Spinal cord (tissue), 10 donors: ENCODE measurements around the gene NECTIN3. TPM values are rescaled to one million over a fixed set of nuclear protein-coding genes. Genes with fewer than 3 reads are reported as not detected.

Experiments used
- DNase-seq, 6 donors: peaks; one replicate each; pipeline versions ENCODE4 v3.0.0 to v3.0.0-alpha.2; 2013 to 2015; ENCODE audit warnings: low spot score in 6 of 6, low read depth in 4 of 6
- H3K27ac ChIP-seq: one replicate; pipeline ENCODE4 v1.5.1; 2013; ENCODE audit warnings: low read depth, low read length, control low read depth
- H3K27me3 ChIP-seq: one replicate; pipeline ENCODE4 v1.6.1; 2013; ENCODE audit warnings: low read length; ENCODE audit not compliant: control insufficient read depth, insufficient read depth
- H3K36me3 ChIP-seq: one replicate; pipeline ENCODE4 v1.6.1; 2013; ENCODE audit warnings: low read length; ENCODE audit not compliant: control insufficient read depth, insufficient read depth
- H3K4me1 ChIP-seq: one replicate; pipeline ENCODE4 v1.6.1; 2013; ENCODE audit warnings: low read length; ENCODE audit not compliant: control insufficient read depth, insufficient read depth
- H3K4me3 ChIP-seq: one replicate; pipeline ENCODE4 v1.5.1; 2013; ENCODE audit warnings: low read depth, low read length, control low read depth
- H3K9me3 ChIP-seq: one replicate; pipeline ENCODE4 v1.6.1; 2013; ENCODE audit warnings: low read length; ENCODE audit not compliant: control insufficient read depth, insufficient read depth
- WGBS: methylation state at CpG from one replicate; pipeline ENCODE4 v1.1.5; 2013; ENCODE audit warnings: missing lambda C conversion rate; ENCODE audit not compliant: insufficient coverage; 5-methylcytosine and 5-hydroxymethylcytosine counted together
- polyA plus RNA-seq, 2 donors: library from polyadenylated mRNA; unstranded; fragments of 120-200 nt; gene quantifications; one replicate each; pipeline ENCODE4 v1.2.1, GENCODE V29; 2013; ENCODE audit not compliant: insufficient read length in 2 of 2
- total RNA-seq, 2 donors: library from RNA; depleted of rRNA in 1 of 2; stranded (reverse); fragments of 120-200 nt in 1 of 2; fragments of >200 nt in 1 of 2; gene quantifications; one replicate each; pipeline versions ENCODE4 v1.2.3 to v1.2.4, GENCODE V29; 2013 to 2014
- donor health status: healthy.

The NECTIN3 gene
- total and polyA plus RNA-seq, 4 donors: 24.8 to 76.5 (median 49.1) TPM

DNA sequence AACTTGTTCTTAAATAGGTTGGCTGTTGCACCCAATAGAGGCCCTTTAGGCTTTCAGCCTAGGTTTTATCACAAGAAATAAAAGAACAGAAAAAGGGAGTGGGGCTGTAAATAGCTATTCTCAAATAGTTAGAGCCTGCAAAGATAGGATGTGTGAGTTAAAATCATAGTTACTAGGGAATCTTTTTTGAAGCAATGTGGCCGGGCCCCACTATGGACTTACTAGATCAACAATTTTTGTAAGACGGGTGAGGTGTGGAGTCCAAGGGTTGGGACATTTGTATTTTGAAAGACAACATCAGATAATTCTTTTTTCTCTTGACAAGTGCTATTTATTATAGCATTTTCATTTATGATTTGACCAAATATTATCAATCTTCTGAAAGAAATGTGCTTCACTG, 5.8 kb downstream of the NECTIN3 start:
- no peak for DNase-seq
- Histone ChIP-seq H3K36me3 (no peaks in the 10 kb centered on the region), H3K4me1 (no peaks in the 10 kb centered on the region), H3K27ac (no peak overlapping the region), H3K4me3 (no peak overlapping the region), H3K9me3 (no peaks in the 10 kb centered on the region), H3K27me3 (no peaks in the 10 kb centered on the region)
- no CpG with 5 or more reads among the region's 2 CpGs for WGBS

DNA sequence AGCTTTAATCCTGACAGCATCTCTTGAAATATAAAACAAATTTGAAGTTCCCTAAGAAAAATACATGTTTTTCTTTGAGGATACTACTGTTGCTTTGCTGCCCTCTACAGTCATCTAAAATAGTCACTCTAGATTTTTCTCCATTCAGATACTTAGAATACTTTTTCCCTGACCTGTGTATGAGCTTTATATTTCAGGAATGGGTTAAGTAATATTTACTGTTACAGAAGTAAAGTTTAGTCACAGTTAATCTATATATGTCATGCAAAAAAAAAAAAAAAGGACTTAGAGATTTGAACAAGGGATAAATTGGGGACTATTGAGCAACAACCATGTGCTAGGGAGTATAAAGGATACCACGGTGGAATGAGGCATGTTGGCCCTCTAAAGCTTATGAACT, 8.8 kb downstream of the NECTIN3 start:
- no CpG with 5 or more reads among the region's 1 CpG for WGBS
- peak in 2 of 6 donors; percentile 67 to 89 for DNase-seq
- H3K9me3 ChIP-seq: no peaks in the 10 kb centered on the region
- no peaks in the 10 kb centered on the region for H3K4me1 ChIP-seq
- no peak overlapping the region for H3K27ac ChIP-seq
- H3K27me3 ChIP-seq: no peaks in the 10 kb centered on the region
- H3K4me3 ChIP-seq: no peak overlapping the region
- no peaks in the 10 kb centered on the region for H3K36me3 ChIP-seq

DNA sequence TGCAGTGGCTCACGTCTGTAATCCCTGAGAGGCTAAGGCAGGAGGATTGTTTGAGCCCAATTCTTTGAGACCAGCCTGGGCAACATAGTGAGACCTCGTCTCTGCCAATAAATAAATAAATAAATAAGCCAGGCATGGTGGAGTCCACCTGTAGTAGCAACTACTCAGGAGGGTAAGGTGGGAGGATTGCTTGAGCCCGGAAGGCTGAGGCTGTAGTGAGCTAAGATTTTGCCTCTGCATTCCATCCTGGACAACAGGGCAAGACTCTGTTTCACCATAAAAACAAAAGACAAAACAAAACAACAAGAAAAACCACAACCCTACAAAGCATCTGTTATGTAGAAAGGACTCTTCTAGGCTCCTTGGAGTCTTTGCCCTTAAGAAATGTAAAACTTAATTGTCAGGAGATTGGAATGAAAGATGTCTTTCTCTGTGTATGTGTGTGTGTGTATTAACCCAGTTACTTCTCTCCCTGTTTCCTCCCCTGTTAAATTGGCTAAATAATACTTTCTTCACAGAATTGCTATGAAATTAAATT, 9.5 kb downstream of the NECTIN3 start:
- no peaks in the 10 kb centered on the region for H3K4me1 ChIP-seq
- no peaks in the 10 kb centered on the region for H3K27me3 ChIP-seq
- H3K9me3 ChIP-seq: no peaks in the 10 kb centered on the region
- no CpG with 5 or more reads among the region's 3 CpGs for WGBS
- no peaks in the 10 kb centered on the region for H3K36me3 ChIP-seq
- no peak overlapping the region for H3K27ac ChIP-seq
- DNase-seq: no peak
- no peak overlapping the region for H3K4me3 ChIP-seq

DNA sequence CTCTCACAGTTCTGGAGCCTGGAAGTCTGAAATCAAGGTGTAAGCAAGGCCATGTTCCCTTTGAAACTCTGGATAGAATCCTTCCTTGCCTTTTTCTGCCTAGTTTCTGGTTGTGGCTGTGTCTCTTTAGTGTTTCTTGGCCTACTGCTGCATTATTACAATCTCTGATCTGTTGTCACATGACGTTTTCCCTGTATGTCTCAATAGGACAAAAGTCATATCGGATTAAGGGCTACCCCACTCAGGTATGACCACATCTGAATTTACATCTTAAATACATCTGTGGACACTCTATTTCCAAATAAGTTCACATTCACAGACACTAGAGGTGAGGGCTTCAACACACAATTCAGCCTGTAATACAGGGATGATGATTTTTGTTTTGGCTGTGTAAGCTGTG, 13.3 kb downstream of the NECTIN3 start:
- no CpG with 5 or more reads among the region's 2 CpGs for WGBS
- no peaks in the 10 kb centered on the region for H3K4me1 ChIP-seq
- no peaks in the 10 kb centered on the region for H3K9me3 ChIP-seq
- no peak overlapping the region for H3K27ac ChIP-seq
- DNase-seq: no peak
- H3K36me3 ChIP-seq: no peaks in the 10 kb centered on the region
- H3K4me3 ChIP-seq: no peak overlapping the region
- H3K27me3 ChIP-seq: no peaks in the 10 kb centered on the region

DNA sequence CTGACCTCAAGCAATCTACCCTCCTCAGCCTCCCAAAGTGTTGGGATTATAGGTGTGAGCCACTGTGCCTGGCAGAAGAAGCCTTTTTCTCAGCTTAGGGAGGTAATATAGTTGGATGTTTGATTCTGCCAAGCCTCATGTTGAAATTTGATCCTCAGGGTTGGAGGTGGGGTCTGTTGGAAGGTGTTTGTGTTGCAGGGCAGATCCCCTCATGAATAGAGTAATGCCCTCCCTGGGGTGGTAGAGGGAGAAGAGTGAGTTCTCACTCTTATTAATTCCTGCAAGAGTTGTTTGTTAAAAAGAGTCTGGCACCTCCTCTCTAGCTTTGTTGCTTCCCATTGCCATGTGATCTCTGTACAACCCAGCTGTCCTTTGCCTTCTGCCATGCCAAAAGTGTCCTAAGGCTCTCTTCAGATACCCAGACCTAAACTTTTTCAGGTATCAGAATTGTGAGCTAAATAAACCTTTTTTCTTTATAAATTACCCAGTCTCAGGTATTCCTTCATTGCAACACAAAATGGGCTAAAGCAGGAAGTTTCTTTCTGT, 16.4 kb downstream of the NECTIN3 start:
- Histone ChIP-seq H3K27me3 (no peaks in the 10 kb centered on the region), H3K4me3 (no peak overlapping the region), H3K36me3 (no peaks in the 10 kb centered on the region), H3K27ac (no peak overlapping the region), H3K9me3 (no peaks in the 10 kb centered on the region), H3K4me1 (no peaks in the 10 kb centered on the region)
- no peak for DNase-seq

DNA sequence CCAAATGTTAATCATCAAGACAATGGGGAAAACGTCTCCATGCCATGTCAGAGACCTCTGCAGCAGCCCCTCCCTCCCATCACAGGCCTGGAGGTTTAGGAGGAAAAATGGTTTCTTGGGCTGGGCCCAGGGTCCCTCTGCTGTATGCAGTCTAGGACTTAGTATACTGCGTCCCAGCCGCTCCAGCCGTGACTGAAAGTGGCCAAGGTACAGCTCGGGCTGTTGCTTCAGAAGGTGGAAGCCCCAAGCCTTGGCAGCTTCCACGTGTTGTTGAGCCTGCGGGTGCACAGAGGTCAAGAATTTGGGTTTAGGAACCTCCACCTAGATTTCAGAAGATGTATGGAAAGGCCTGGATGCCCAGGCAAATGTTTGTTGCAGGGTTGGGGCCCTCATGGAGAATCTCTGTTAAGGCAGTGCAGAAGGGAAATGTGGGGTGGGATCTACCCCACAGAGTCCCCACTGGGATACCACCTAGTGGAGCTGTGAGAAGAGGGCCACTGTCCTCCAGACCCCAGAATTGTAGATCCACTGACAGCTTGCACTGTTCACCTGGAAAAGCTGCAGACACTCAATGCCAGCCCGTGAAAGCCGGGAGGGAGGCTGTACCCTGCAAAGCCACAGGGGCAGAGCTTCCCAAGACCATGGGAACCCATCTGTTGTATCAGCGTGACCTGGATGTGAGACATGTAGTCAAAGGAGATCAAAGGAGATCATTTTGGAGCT, 25.0 kb downstream of the NECTIN3 start:
- WGBS: 88% methylated on average over 9 of the region's 10 CpGs
- DNase-seq: no peak
- no peak overlapping the region for H3K27ac ChIP-seq
- H3K27me3 ChIP-seq: no peaks in the 10 kb centered on the region
- no peaks in the 10 kb centered on the region for H3K36me3 ChIP-seq
- H3K4me3 ChIP-seq: no peak overlapping the region
- H3K9me3 ChIP-seq: peaks cover 2% of the 10 kb centered on the region
- H3K4me1 ChIP-seq: no peaks in the 10 kb centered on the region

DNA sequence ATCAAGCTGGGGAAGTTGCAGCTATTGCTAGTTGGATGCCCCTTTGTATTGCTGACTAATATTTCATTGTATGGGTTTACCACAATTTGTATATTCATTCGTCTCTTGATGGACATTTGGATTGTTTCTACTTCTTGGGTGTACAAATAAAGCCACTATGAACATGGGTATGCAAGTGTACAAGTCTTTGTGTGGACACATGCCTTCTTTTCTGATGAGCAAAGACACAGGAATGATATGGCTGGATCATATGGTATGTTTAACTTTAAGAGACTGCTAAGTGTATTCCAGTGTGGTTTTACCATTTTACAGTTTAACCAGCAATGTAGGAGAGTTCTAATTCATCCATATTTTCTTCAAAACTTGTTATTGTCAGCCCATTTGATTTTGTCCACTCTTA, 32.2 kb downstream of the NECTIN3 start:
- Histone ChIP-seq H3K4me3 (no peak overlapping the region), H3K27me3 (no peaks in the 10 kb centered on the region), H3K27ac (no peak overlapping the region), H3K4me1 (no peaks in the 10 kb centered on the region), H3K36me3 (no peaks in the 10 kb centered on the region), H3K9me3 (peaks cover 2% of the 10 kb centered on the region)
- 100% methylated on average over 1 of the region's 1 CpG for WGBS
- DNase-seq: no peak

DNA sequence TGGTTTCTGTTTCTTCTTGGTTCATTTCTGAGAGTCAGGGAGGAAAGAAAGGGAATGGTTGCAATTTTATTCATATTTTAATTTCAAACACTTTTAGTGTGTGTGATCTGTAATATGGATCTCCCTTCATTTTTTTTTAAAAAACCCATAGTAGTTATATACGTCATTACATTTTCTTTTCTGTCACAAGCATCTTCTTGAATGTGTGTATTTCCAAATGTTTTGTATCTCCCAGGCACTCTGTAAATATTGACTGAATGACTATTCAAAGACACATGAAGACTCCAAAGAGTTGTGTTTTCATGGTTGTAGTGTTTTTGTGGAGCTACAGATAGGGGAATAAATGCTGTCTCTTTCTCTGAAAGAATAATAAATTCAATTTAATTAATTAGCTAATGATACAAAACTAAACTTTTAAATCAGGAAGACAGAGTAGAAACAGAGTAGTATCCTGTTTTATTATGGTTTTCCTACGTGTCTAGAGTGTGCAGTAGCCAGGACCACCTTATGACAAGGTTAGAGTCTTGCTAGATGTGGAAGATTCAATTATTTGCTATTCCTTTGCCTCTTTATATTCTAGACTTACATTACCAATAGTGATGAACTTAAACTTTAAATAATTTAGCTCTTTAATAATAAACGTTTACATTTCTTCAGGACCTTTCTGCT, 35.5 kb downstream of the NECTIN3 start:
- WGBS: no CpG with 5 or more reads among the region's 3 CpGs
- no peak for DNase-seq
- H3K4me1 ChIP-seq: no peaks in the 10 kb centered on the region
- H3K4me3 ChIP-seq: no peak overlapping the region
- peaks cover 2% of the 10 kb centered on the region for H3K9me3 ChIP-seq
- no peaks in the 10 kb centered on the region for H3K36me3 ChIP-seq
- H3K27me3 ChIP-seq: no peaks in the 10 kb centered on the region
- H3K27ac ChIP-seq: no peak overlapping the region

DNA sequence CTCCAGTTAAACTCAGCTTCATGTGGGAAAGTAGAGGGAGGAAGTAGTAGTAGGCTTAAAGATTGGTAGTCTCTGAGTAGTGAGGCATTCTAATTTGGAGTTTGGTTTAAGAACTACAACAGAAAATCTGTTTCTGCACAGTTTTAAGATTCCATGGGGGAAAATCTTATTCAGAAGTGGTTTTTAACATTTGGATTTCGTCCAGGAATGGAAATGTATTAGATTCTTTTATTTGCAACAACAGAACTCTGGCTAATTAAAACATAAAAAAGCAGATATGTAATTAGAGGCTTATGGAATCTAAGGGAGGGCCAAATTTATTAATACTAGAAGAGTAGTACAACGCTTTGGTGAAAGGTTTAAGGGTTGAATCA, 36.0 kb downstream of the NECTIN3 start:
- Histone ChIP-seq H3K9me3 (peaks cover 2% of the 10 kb centered on the region), H3K27me3 (no peaks in the 10 kb centered on the region), H3K36me3 (no peaks in the 10 kb centered on the region), H3K27ac (no peak overlapping the region), H3K4me1 (no peaks in the 10 kb centered on the region), H3K4me3 (no peak overlapping the region)
- DNase-seq: peak in 3 of 6 donors; percentile 7 to 83 (median 11)
- WGBS: no CpG with 5 or more reads among the region's 2 CpGs

DNA sequence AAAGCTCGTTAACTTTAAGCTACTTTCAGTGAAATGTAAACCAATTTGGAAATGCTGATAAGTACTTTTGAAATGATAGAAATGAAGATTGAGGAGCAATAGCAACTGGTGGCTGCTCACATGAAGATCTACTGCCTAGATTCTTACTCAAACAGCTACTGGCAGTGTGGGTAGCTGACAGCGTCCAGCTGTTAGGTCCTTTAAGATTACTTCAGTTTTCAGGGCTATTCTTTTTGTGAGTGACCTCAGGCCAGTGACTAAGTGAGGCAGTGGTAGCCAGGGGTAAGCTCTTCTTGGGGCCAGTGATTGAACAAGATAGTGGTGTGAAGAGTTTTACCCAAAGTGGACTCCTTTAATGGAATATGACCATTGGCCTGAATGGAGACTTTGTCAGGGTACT, 41.3 kb downstream of the NECTIN3 start:
- Histone ChIP-seq H3K27ac (no peak overlapping the region), H3K4me1 (no peaks in the 10 kb centered on the region), H3K4me3 (no peak overlapping the region), H3K9me3 (no peaks in the 10 kb centered on the region), H3K36me3 (no peaks in the 10 kb centered on the region), H3K27me3 (no peaks in the 10 kb centered on the region)
- no peak for DNase-seq
- WGBS: no CpG with 5 or more reads among the region's 2 CpGs
